Sigmoid colon (tissue), 7 donors: ENCODE data around the gene OGFOD2. TPM values are rescaled to one million over a fixed set of nuclear protein-coding genes. Genes with fewer than 3 reads are reported as not detected.

Source experiments
- DNase-seq: peaks from one replicate; pipeline ENCODE4 v3.0.0-alpha.2; 2019
- H3K27ac ChIP-seq, 4 donors: fragments of 200-600 bp; sonication (generic); one replicate each; pipeline ENCODE4 v1.5.1; 2016 to 2019; ENCODE audit warnings: mild to moderate bottlenecking in 1 of 4
- H3K27me3 ChIP-seq, 3 donors: fragments of 200-600 bp; sonication (generic); one replicate each; pipeline ENCODE4 v1.5.1; 2019; ENCODE audit warnings: mild to moderate bottlenecking in 1 of 3
- H3K36me3 ChIP-seq, 4 donors: fragments of 200-600 bp; sonication (generic); one replicate each; pipeline ENCODE4 v1.5.1; 2016 to 2019
- H3K4me1 ChIP-seq, 4 donors: fragments of 200-600 bp; sonication (generic); one replicate each; pipeline ENCODE4 v1.5.1; 2017 to 2019
- H3K4me3 ChIP-seq, 4 donors: fragments of 200-600 bp; sonication (generic); one replicate each; pipeline ENCODE4 v1.5.1; 2017 to 2019; ENCODE audit warnings: mild to moderate bottlenecking in 2 of 4, moderate library complexity in 1 of 4
- H3K9me3 ChIP-seq, 4 donors: fragments of 200-600 bp in 3 of 4; sonication (generic) in 3 of 4; one replicate each; pipeline versions ENCODE4 v1.5.1 to v1.6.1; 2013 to 2019
- EP300 ChIP-seq, 4 donors: sonication (generic); formaldehyde crosslinking; IDR thresholded peaks; one replicate each; pipeline ENCODE4 v1.6.1; 2017; ENCODE audit warnings: antibody characterized with exemption in 4 of 4
- POLR2A ChIP-seq, 2 donors: fragments of 450-650 bp; IDR thresholded peaks; one replicate each; pipeline ENCODE4 v1.6.1; 2016; ENCODE audit warnings: antibody characterized with exemption in 2 of 2, mild to moderate bottlenecking in 2 of 2, moderate library complexity in 2 of 2
- POLR2AphosphoS5 ChIP-seq, 4 donors: sonication (generic); formaldehyde crosslinking; IDR thresholded peaks; one replicate each; pipeline ENCODE4 v1.6.1; 2017; ENCODE audit warnings: antibody characterized with exemption in 4 of 4
- WGBS, 2 donors: extraction: QIAGEN DNeasy Blood & Tissue Kit; methylation state at CpG; one replicate each; pipeline ENCODE4 v1.1.7; 2013; 5-methylcytosine and 5-hydroxymethylcytosine counted together
- intact Hi-C: fragments of 100-400 bp; cut with DNase I; formaldehyde crosslinking; loops from one replicate; pipeline ENCODE4 v1.15.1; 2023
- polyA plus RNA-seq, 3 donors: library from polyadenylated mRNA; stranded (reverse); fragments of 200-250 nt; gene quantifications; one replicate each; pipeline ENCODE4 v1.2.3, GENCODE V29; 2013
- total RNA-seq, 4 donors: library from RNA; depleted of rRNA; stranded (reverse); fragments of >200 nt; gene quantifications; one replicate each; pipeline ENCODE4 v1.1.0, GENCODE V29; 2016
- TF ChIP-seq, protein P1 (sequence below), 4 experiments: fragments of 450-650 bp in 3 of 4; fragments of 200-600 bp in 1 of 4; IDR thresholded peaks; one replicate each; pipeline ENCODE4 v1.5.1; 2016 to 2019; ENCODE audit warnings: antibody characterized with exemption in 4 of 4, mild to moderate bottlenecking in 3 of 4, moderate library complexity in 2 of 4
- donor health status: healthy with polysubstance abuse.
- donor health status: Bipolar disorder and iron deficiency.
- donor health status: healthy.

The OGFOD2 gene
- total and polyA plus RNA-seq, 7 donors, result 8.1 to 26.5 (median 10.2) TPM

DNA sequence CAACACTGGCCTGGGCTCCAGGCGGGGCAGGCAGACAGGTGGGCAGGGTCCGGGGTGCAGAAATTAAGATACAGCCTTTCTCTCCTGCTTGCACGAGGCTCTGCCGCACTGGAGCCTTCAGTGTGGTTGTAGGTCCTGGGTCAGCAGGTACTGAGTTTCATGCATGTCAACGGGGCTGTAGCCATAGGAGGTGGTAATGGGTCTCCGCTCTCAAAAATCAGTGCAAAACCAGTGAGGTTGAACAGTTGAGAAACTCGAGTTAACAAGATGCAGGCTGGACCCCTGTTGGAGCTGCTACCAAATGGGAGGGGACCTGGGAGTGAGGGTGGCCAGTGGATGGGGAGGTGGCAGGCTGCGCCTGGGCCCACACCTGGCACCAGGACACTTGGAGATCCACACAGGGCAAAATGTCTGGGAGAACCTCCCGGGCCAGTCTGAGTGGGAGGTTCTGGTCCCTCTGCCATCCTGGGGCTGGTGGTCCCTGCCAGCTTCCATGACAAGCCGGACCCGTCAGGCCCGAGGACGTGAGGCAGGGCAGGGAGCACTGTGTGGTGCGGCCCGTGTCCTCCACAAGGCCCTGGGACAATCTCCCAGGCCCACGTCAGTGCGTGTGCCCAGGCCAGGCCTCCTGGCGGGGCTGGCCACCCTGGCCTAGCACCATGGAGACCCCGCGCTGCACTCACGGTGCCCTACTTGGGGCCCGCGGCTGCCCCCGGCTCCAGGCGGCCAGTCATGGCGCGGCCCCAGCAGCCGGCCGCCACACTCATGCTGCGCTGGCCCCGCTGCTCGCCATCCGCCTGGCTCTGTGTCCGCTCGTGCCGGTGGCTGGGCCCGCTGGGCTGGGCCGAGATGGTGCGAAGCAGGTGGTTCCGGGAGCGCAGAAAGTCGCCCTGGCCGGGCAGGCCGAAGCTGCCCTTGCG lies 10.6 kb downstream of the OGFOD2 start:
- H3K9me3 ChIP-seq, result no peaks in the 10 kb centered on the region
- no peak overlapping the region for H3K4me3 ChIP-seq
- WGBS, 2 donors, result 92% methylated on average over 45 of the region's 45 CpGs
- peaks cover 12 to 71% (median 23%) of the 10 kb centered on the region in 4 donors for H3K36me3 ChIP-seq
- TF ChIP-seq POLR2AphosphoS5 (IDR thresholded peaks at IDR 0.05), result no peak
- no peak for TF ChIP-seq POLR2A (IDR thresholded peaks at IDR 0.05)
- TF ChIP-seq, protein P1, sequence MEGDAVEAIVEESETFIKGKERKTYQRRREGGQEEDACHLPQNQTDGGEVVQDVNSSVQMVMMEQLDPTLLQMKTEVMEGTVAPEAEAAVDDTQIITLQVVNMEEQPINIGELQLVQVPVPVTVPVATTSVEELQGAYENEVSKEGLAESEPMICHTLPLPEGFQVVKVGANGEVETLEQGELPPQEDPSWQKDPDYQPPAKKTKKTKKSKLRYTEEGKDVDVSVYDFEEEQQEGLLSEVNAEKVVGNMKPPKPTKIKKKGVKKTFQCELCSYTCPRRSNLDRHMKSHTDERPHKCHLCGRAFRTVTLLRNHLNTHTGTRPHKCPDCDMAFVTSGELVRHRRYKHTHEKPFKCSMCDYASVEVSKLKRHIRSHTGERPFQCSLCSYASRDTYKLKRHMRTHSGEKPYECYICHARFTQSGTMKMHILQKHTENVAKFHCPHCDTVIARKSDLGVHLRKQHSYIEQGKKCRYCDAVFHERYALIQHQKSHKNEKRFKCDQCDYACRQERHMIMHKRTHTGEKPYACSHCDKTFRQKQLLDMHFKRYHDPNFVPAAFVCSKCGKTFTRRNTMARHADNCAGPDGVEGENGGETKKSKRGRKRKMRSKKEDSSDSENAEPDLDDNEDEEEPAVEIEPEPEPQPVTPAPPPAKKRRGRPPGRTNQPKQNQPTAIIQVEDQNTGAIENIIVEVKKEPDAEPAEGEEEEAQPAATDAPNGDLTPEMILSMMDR (IDR thresholded peaks at IDR 0.05), result no peak
- no peak for TF ChIP-seq EP300 (IDR thresholded peaks at IDR 0.05)
- H3K27ac ChIP-seq, result peak overlapping the region; percentile 57 to 94 (median 73)
- peaks cover 0 to 46% (median 44%) of the 10 kb centered on the region in 4 donors for H3K4me1 ChIP-seq
- intact Hi-C loops, result no loop called here
- DNase-seq, result no peak
- H3K27me3 ChIP-seq, result no peaks in the 10 kb centered on the region

DNA sequence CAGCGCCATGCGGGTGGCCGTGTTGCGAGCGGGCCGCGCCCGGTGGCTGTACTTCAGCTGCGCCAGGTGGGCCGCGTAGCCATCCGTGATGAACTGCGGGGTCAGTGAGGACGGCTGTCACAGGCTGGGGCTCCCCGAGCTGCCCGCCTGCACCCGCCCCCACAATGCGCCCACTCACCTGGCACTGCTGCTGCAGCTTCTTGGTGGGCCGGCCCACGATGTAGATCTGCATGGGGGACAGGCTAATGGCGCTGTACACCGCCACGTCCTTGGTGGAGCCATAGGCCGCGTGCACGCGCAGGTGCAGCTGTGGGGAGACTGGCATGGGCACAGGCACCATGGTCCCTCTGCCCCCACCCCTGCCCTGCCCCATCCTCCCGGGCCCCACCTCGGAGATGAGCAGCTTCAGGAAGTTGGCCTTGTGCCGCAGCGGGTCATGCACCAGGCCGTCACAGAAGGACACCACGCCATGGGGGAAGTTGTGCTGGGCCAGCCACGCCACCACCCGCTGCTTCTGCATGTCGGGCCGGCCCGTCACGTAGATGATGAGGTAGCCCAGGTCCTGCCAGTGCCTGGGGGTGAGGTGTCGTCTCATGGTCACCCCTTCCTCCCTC lies 11.3 kb downstream of the OGFOD2 start:
- intact Hi-C loops, result no loop called here
- no peak for TF ChIP-seq EP300 (IDR thresholded peaks at IDR 0.05)
- no peak for TF ChIP-seq POLR2AphosphoS5 (IDR thresholded peaks at IDR 0.05)
- TF ChIP-seq, protein P1 (IDR thresholded peaks at IDR 0.05), result no peak
- TF ChIP-seq POLR2A (IDR thresholded peaks at IDR 0.05), result no peak
- WGBS, 2 donors, result 94 to 97% methylated on average over 40 of the region's 40 CpGs
- Histone ChIP-seq H3K4me3 (no peak overlapping the region), H3K36me3 (peaks cover 12 to 76% (median 23%) of the 10 kb centered on the region in 4 donors), H3K27me3 (no peaks in the 10 kb centered on the region), H3K27ac (no peak overlapping the region), H3K4me1 (peaks cover 0 to 43% (median 40%) of the 10 kb centered on the region in 4 donors), H3K9me3 (no peaks in the 10 kb centered on the region)
- no peak for DNase-seq

DNA sequence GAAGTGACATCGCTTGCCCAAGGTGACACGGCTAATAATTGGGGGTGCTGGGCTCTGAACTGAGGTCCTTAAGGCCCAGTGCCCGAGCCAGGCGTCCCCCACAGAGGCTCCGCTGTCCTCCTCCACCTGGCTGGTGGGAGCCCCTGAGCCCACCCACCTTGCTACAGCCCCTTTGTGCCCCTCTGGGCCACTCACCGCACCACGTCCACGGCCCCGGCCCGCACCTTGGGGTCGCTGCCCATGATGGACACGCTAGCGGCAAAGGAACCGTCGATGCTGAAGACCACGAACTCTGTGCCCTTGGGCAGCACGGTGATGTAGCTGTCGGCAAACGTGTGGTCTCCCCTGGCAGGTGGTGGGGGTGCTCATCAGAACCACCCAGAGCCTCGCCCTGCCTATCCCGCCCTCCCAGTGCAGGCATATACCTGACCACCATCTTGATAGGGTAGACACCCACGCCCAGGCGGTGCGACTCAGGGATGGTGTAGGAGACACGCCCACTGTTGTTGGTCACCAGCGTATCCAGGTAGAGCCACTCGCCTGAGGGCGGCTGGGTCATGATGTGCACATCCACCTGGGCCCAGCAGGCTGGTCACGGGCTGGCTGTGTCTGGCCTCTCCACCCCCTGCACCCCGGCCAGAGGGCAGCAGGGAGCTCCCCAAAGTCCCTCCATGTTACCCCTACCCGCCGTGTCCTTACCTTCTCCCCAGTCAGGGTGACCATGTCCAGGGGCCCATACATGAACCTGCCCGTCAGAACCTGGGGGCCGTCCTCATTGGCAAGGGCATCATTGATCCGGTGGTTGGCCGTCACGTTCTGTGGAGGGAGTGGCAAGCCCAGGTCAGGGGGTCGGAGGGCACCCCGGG lies 12.3 kb downstream of the OGFOD2 start:
- intact Hi-C loops, result no loop called here
- Histone ChIP-seq H3K9me3 (no peaks in the 10 kb centered on the region), H3K4me1 (peaks cover 0 to 34% (median 31%) of the 10 kb centered on the region in 4 donors), H3K27me3 (no peaks in the 10 kb centered on the region), H3K27ac (no peak overlapping the region), H3K4me3 (no peak overlapping the region), H3K36me3 (peaks cover 12 to 70% (median 20%) of the 10 kb centered on the region in 4 donors)
- 94 to 95% methylated on average over 39 of the region's 39 CpGs for WGBS, 2 donors
- TF ChIP-seq POLR2A (IDR thresholded peaks at IDR 0.05) (no peak), POLR2AphosphoS5 (IDR thresholded peaks at IDR 0.05) (no peak), EP300 (IDR thresholded peaks at IDR 0.05) (no peak)
- TF ChIP-seq, protein P1 (IDR thresholded peaks at IDR 0.05), result no peak
- DNase-seq, result no peak

DNA sequence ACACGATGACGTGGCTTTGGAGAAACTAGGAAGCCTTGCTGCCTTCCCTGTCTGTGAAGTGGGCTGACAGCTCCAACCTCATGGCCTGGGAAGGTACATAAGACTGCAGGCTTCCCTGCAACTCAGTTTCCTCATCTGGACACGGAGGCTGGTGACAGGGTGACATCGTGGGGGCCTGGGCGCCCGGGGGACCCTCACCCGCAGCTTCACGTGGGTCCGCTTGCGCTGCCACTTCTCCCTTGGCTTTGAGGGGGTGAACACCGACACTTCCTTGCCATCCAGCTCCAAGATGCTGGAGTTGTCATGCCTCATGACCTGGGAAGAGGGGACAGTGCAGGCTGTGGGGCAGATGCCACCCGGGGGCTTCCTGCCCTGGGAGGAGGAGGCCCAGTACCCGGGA lies 13.0 kb downstream of the OGFOD2 start:
- H3K27ac ChIP-seq, result no peak overlapping the region
- intact Hi-C loops, result no loop called here
- H3K27me3 ChIP-seq, result no peaks in the 10 kb centered on the region
- H3K4me3 ChIP-seq, result no peak overlapping the region
- DNase-seq, result no peak
- no peaks in the 10 kb centered on the region for H3K9me3 ChIP-seq
- WGBS, 2 donors, result 93% methylated on average over 13 of the region's 13 CpGs
- H3K4me1 ChIP-seq, result peaks cover 0 to 26% (median 24%) of the 10 kb centered on the region in 4 donors
- H3K36me3 ChIP-seq, result peaks cover 12 to 63% (median 18%) of the 10 kb centered on the region in 4 donors
- TF ChIP-seq POLR2AphosphoS5 (IDR thresholded peaks at IDR 0.05) (no peak), EP300 (IDR thresholded peaks at IDR 0.05) (no peak), POLR2A (IDR thresholded peaks at IDR 0.05) (no peak)
- TF ChIP-seq, protein P1 (IDR thresholded peaks at IDR 0.05), result no peak
